GM10248 (cell line): ENCODE measurements around the gene TTC9C.
A peak's percentile ranks its signal among the peaks of the same experiment; 100 is the strongest.

ENCODE experiments used
- CTCF ChIA-PET: fragments of 300-600 bp; sonication (Branson Sonifier 250); formaldehyde crosslinking; extraction: SDS; loops from one replicate; lab custom pipeline; 2021; ENCODE audit warnings: antibody characterized with exemption; lab: Yijun Ruan, JAX
- POLR2A ChIA-PET: fragments of 350-650 bp; sonication (Branson Sonifier 250); formaldehyde crosslinking; extraction: SDS; loops from one replicate; lab custom pipeline; 2020; ENCODE audit warnings: antibody characterized with exemption; lab: Yijun Ruan, JAX
- DNase-seq: peaks from one replicate; pipeline ENCODE4 v3.0.0; 2012; ENCODE audit errors: extremely low spot score
- CTCF ChIP-seq: IDR thresholded peaks from 2 replicates; pipeline ENCODE4 v1.5.1; 2012; ENCODE audit warnings: mild to moderate bottlenecking, low read depth; ENCODE audit errors: extremely low read depth, missing control alignments, control extremely low read depth

Gene TTC9C

GRCh38 chr11:62786318-62787004, 58.2 kb downstream of the TTC9C start:
- CTCF ChIA-PET = interaction anchor here (0.5 to 4.4 kb wide), 50 partner anchors 10 to 364 kb away, joined by 3 to 159 read pairs (median 6); partner anchors contain the start of genes BSCL2, C11orf98, CSKMT and GNG3
- peak; percentile 100 for TF ChIP-seq CTCF
- POLR2A ChIA-PET = interaction anchor here (0.7 to 3.5 kb wide), 16 partner anchors 10 to 195 kb away, joined by 3 to 25 read pairs (median 6); partner anchors contain the start of genes C11orf98, CSKMT, SLC3A2 and STX5
- peak; percentile 92 for DNase-seq

- peak; percentile 96 for DNase-seq
- peak; percentile 65 for TF ChIP-seq CTCF
- ChIA-PET POLR2A (interaction anchor here (0.5 to 3.5 kb wide), 18 partner anchors 9 to 195 kb away, joined by 3 to 25 read pairs (median 6); partner anchors contain the start of genes C11orf98, CSKMT, SLC3A2 and STX5), CTCF (interaction anchor here (0.5 to 4.4 kb wide), 49 partner anchors 10 to 364 kb away, joined by 3 to 159 read pairs (median 6); partner anchors contain the start of genes BSCL2, C11orf98, CSKMT and GNG3)
Measured at GRCh38 chr11:62787005-62787759, 58.9 kb downstream of the TTC9C start, which contains the start of gene TMEM179B. Gene TMEM179B, plus strand, starts transcription at chr11:62787402. Its CDS starts 30 bp downstream, at chr11:62787432.
